Measurements from ENCODE around the gene KRTAP10-6.

DNA sequence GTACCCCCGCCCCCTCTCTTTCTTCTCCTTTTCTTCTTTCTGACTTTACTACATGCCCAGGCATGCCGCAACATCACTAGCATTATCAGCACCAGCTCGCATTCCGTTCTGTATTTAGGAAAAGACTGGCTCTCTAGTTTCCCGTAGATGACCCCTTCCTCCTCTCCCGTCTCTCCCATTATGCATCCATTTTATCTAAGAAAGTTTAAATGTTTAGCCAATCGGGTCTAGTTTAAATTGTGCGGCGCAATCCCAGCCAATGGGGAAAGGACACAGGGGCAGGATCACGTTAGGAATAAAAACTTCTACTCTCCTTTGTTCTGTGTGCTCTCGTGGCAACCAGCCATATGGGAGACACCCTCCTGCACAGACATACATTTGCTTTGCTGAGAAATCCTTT lies 5.8 kb upstream of the KRTAP10-6 start:
- TF ChIP-seq SP1 (IDR thresholded peaks at IDR 0.05) (no peak), FOXK2 (IDR thresholded peaks at IDR 0.05) (no peak), TARDBP (IDR thresholded peaks at IDR 0.05) (no peak), HDGF (IDR thresholded peaks at IDR 0.05; ENCODE audit: borderline replicate concordance) (no peak), BHLHE40 (IDR thresholded peaks at IDR 0.05; ENCODE audit: borderline replicate concordance) (no peak), ELF4 (IDR thresholded peaks at IDR 0.05) (no peak), ZNF384 (IDR thresholded peaks at IDR 0.05) (no peak), L3MBTL2 (conservative IDR thresholded peaks at IDR 0.05) (no peak), FOXM1 (IDR thresholded peaks at IDR 0.05; ENCODE audit: borderline replicate concordance) (no peak), SUZ12 (IDR thresholded peaks at IDR 0.05) (no peak)
- TF ChIP-seq, protein P1, sequence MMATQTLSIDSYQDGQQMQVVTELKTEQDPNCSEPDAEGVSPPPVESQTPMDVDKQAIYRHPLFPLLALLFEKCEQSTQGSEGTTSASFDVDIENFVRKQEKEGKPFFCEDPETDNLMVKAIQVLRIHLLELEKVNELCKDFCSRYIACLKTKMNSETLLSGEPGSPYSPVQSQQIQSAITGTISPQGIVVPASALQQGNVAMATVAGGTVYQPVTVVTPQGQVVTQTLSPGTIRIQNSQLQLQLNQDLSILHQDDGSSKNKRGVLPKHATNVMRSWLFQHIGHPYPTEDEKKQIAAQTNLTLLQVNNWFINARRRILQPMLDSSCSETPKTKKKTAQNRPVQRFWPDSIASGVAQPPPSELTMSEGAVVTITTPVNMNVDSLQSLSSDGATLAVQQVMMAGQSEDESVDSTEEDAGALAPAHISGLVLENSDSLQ (IDR thresholded peaks at IDR 0.05): no peak
